Measurements from ENCODE around the gene ATG13.

DNA sequence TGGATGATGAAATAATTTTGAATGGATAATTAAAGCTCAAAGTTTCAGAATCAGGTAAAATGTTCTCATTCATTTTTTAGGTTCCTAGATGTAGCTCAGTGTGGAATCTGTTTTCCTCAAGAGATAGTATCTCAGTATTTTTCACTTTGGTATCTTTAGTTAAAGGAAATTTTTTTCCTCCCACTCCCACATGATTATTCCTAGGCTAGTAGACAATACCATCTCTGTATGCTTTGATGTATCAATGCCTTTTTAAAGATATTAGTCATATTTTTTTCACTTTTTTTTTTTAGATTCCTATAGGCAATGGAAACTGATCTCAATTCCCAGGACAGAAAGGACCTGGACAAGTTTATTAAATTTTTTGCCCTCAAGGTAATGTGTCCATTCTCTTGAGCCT, 26.6 kb downstream of the ATG13 start:
- TF ChIP-seq, protein P1, sequence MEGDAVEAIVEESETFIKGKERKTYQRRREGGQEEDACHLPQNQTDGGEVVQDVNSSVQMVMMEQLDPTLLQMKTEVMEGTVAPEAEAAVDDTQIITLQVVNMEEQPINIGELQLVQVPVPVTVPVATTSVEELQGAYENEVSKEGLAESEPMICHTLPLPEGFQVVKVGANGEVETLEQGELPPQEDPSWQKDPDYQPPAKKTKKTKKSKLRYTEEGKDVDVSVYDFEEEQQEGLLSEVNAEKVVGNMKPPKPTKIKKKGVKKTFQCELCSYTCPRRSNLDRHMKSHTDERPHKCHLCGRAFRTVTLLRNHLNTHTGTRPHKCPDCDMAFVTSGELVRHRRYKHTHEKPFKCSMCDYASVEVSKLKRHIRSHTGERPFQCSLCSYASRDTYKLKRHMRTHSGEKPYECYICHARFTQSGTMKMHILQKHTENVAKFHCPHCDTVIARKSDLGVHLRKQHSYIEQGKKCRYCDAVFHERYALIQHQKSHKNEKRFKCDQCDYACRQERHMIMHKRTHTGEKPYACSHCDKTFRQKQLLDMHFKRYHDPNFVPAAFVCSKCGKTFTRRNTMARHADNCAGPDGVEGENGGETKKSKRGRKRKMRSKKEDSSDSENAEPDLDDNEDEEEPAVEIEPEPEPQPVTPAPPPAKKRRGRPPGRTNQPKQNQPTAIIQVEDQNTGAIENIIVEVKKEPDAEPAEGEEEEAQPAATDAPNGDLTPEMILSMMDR (IDR thresholded peaks at IDR 0.05): no peak
- TF ChIP-seq POLR2A (IDR thresholded peaks at IDR 0.05): no peak

All from right lobe of liver (tissue), 4 donors.